Fibroblast of the aortic adventitia (primary cell): ENCODE data around the gene ARAP1. TPM values are rescaled to one million over a fixed set of nuclear protein-coding genes. Genes with fewer than 3 reads are reported as not detected.

Experiments
- DNase-seq: peaks from one replicate; pipeline ENCODE4 v3.0.0-alpha.2; 2010; ENCODE audit warnings: low read depth
- H3K4me3 ChIP-seq: 2 replicates; pipeline ENCODE4 v1.5.1; 2011; ENCODE audit warnings: low read depth, mild to moderate bottlenecking, control low read depth, low read length, moderate library complexity
- total RNA-seq: library from RNA; depleted of rRNA; stranded (reverse); fragments of >200 nt; gene quantifications from 2 replicates; pipeline ENCODE4 v1.2.3, GENCODE V29; 2012; ENCODE audit warnings: low replicate concordance
- TF ChIP-seq, protein P1 (sequence below): IDR thresholded peaks from 2 replicates; pipeline ENCODE4 v1.5.1; 2011; ENCODE audit warnings: mild to moderate bottlenecking, low read length, control low read depth, inconsistent platforms; ENCODE audit not compliant: insufficient read depth

The ARAP1 gene
- total RNA-seq, 1 donor = 66.9 TPM

DNA sequence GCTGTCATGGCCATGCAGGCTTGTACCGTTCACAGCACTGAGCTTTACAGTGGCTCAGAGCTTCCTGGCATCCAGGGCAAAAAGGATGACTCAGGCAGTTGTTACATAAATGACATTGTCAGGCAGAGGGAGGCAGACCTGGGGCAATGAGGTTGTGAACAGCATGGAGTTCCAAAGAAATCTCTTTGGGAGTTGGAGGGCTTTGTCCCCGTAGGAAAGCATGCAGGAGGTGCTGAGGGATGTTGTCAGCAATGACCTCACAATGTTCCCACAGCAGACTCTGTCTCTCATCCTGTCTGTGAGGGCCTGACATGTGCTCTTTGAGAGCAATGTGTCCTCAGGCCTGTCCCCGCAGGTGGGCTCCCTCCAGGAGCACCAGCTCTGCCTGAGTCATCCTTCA lies 52.1 kb downstream of the ARAP1 start:
- H3K4me3 ChIP-seq = no peak overlapping the region
- peak; percentile 59 for DNase-seq
- TF ChIP-seq, protein P1, sequence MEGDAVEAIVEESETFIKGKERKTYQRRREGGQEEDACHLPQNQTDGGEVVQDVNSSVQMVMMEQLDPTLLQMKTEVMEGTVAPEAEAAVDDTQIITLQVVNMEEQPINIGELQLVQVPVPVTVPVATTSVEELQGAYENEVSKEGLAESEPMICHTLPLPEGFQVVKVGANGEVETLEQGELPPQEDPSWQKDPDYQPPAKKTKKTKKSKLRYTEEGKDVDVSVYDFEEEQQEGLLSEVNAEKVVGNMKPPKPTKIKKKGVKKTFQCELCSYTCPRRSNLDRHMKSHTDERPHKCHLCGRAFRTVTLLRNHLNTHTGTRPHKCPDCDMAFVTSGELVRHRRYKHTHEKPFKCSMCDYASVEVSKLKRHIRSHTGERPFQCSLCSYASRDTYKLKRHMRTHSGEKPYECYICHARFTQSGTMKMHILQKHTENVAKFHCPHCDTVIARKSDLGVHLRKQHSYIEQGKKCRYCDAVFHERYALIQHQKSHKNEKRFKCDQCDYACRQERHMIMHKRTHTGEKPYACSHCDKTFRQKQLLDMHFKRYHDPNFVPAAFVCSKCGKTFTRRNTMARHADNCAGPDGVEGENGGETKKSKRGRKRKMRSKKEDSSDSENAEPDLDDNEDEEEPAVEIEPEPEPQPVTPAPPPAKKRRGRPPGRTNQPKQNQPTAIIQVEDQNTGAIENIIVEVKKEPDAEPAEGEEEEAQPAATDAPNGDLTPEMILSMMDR = no peak

DNA sequence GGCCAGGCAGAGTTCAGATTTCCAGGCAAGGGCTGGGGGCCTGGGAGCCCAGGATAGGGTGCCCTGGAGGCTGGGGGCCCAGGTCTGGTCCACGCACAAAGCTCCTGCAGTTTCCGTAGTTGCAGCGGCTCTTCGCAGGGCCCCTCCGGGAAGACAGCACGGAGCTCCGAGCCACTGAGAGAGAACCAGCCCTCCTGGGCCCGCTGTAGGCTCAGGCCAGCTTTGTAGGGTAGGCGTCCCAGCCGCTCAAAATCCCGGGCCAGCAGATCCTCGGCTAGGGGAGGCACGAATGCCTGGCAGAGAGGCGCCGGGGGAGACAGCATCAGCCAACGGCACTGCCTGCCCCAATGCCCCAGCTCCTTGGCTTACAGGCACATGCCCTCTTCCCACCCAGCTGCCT lies 54.4 kb downstream of the ARAP1 start:
- TF ChIP-seq, protein P1 = no peak
- no peak for DNase-seq
- no peak overlapping the region for H3K4me3 ChIP-seq

DNA sequence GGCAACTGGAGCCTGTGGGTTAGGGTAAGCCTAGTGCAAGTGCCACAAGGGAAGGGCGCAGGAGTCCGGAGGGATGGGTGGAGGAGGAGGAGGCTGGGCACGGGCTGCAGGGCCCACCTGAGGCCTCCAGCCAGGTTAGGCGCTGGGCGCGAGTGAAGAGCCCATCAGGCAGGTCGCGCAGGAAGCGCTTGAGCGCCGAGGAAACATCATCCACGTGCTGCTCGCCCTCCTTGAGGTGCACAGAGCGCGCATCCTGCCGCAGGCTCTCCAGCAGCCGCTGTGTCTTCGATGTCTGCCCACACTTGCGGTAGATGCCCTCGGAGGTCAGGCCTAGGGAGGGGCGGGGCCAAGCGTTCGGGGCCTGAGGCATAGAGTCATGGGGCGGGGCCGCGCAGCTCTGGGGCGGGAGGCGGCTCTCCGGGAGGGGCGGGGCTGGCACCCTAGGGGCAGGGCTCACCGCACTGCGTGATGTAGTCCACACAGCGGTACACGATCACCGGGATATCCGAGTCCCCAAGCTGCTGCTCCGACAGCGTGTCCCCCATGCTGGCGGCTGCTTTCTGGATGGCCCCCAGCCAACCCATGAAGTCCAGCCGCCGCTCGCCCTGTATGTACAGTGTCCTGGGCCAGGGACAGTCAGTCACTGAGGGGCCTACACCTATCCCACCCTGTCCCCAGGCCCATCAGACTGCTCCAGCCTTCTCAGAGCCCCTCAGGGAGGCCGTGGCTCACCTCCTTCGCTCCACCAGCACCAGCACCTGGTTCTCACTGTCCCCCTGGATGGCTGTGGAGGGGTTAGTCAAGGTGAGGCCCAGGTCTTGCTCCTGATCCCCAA lies 55.1 kb downstream of the ARAP1 start:
- TF ChIP-seq, protein P1 = no peak
- H3K4me3 ChIP-seq = no peak overlapping the region
- no peak for DNase-seq

DNA sequence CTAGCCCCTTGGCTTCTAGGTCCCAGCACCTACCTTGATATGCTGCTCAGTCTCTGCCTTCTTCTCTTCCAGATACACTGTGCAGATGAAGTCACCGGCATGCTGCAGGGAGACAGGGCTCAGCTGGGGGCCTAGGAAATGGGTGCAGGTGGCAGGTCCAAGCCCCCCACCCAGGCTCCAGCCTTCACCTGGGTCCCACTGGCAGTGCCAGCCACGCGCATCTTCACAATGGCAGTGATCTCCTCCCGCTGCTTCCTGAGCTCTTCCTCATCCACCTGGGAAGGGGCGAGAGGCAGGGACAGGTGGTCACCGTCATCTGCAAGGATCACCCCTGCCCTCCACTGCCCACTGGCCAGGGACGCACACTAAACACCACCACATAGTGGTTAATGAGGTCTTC lies 56.9 kb downstream of the ARAP1 start:
- no peak overlapping the region for H3K4me3 ChIP-seq
- DNase-seq = no peak
- TF ChIP-seq, protein P1 = no peak

DNA sequence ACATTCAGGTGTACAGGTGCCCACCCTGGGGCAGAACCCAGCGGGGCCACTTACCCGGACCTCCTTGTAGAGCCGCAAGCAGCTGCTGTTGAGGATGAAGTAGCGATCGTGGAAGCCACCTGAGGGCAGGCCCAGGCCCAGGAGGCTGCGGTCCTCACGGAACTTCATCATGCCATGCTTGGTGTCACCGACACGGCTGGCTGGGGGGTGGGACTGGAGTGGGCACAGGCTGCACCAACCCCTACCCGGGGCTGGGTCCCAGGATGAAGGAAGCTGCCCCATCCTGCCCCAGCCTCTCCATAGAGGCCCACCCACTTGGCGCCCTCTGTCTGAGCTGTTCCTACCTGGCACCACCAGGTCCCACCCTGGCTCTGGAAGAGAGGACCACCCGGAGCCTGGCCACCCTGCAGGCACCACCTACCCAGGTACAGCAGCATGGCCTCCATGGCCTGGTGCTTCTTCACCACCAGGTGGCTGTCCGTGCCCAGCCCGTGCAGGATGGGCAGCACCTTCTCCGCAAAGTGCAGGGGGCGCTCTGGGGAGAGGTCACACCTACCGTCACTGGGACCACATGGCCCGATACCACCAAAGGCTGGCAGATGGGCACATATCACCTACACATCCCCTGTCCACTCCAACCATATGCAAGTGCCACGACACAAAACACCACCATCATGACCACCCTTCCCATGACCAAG lies 58.8 kb downstream of the ARAP1 start:
- H3K4me3 ChIP-seq = no peak overlapping the region

DNA sequence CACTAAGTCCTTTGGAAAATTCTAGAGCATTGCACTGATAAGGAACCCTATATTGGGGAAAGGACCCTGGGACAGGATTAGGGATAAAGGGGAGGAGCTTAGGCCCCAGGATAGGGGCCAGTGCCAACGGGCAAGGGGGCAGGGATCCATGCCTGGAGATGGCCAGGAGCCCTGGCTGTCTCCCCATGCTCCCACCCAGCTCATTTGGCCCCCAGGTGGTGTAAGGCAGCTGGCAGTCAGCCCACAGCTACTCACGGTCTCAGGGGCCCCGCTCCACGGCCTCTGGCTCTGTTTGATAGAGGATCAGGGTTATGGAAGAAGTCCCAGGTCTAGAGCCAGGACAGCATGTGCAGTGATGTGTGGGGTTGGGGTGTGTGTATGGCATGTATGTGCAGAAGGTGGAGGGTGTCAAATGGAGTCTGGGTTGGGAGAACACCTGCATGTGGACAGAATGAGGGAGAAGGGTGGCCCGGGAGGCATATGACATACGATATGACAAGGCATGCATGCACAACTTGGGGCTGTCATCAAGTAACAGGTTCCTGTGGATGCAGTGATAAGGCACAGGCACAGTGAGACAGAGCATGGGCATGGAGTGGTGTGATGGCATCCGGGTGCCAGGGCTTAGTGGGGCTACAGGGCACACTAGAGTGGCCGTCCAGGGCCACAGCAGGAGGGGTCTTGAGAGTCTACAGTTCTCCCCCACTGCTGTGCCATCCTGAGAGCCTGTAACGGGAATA lies 59.5 kb downstream of the ARAP1 start:
- TF ChIP-seq, protein P1 = no peak
- H3K4me3 ChIP-seq = no peak overlapping the region
- DNase-seq = no peak

More for the DNA sequence above, 58.8 kb downstream of the ARAP1 start:
- TF ChIP-seq, protein P1 = no peak
- no peak for DNase-seq
